Superior temporal gyrus (tissue), 1 donor: ENCODE data around the gene NUB1.

Experiments
- DNase-seq: peaks from one replicate; pipeline ENCODE4 v3.0.0-alpha.2; 2016; ENCODE audit errors: extremely low spot score

Gene NUB1

DNA sequence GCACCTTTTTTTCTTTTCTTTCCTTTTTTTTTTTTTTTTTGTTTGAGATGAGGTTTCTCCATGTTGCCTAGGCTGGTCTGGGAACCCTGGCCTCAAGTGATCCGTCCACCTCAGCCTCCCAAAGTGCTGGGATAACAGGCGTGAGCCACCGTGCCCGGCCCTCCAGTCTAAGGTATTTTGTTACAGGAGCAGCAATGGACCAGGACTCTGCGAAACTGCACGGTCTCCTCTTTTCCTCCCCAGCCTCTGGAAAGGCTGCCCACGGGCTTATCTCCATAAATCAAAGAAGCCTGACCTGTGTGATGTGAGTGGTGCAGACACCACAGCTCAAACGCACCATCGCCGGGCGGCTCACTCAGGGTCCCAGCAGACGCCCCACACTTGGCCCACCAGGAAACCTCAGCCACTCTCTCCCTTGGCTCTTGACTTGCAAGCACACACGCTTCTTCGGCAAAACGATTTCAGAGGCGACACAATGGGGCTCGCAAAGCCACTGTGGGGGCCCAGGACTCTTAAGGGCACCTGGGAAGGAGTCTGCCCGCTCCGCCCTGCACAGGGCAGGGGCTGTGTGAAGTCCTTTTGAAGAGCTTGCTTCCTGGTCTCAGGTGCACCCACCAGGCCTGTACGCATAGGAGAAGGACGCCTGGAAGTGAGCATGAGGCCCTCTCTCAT lies 47.6 kb downstream of the NUB1 start:
- DNase-seq, result no peak

DNA sequence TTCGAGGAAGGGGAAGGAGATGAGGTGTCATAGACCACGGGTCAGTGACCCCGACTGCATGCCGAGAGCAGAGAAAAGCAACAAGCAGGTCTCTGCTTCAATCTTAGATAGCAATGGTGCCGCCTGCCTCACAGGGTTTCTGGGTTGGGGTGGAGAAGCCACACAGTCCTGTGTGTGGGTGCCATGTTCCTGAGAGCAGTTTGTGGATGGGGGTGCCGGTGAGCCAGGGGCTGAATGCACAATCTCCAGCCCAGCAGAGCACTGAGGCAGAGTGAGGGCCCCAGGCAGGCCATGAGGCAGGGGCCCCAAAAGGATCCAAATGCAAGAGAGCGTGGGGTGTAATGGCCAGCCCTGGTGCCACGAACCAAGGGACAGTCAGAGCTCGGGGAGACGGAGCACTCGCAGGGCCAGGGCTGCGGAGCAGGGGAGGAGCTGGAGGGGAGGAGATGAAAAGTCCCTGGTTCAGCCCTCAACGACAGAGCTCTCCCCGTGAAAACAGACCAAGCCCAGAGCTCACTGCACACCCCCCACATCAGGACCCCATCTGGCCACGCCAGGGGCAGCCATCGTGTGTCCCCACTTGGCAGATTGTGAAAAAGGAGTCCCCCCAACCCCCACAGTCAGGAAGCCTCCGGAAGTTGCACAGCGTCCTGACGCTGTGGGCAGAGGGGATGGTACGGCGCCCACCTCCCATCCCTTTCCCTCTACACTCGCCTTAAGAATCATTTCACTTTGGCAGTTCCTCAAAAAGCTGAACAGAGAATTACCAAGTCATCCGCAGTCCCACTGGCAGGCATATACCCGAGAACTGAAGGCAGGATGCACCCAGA lies 48.4 kb downstream of the NUB1 start:
- no peak for DNase-seq

DNA sequence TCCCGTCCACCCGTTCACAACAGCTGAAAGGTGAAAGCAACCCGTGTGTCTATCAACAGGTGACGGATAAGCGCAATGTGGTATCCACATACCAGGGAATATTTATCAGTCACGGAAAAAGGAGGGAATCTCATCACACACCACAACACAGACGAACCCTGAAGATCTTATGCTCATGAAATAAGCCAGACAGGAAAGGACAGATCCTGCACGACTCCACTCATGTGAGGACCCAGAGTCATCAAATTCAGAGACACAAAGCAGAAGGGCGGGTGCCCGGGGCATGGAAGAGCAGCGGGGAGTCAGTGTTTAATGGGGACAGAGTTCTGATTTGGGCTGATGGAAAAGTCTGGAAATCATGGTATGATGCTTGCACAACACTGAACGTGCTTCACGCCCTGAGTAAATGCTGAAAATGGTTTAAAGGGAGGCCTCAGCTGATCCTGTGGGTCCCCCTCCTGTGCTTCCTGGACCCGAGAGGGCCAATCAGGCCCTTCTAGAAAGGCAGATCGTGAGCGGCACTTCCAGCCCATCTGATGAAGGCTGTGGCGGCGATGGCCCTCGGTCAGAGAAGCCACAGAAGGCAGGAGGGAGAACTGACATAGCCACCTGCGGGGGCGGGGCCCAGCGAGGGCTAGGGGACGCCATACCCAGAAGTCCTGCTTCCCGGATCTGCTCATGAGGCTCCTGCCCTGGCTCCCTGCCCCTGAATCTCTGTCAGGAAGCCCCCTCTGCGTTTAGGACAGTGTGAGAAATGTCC lies 49.2 kb downstream of the NUB1 start:
- no peak for DNase-seq

GRCh38 chr7:151391358-151391730 lies 49.7 kb downstream of the NUB1 start:
- DNase-seq, result no peak

DNA sequence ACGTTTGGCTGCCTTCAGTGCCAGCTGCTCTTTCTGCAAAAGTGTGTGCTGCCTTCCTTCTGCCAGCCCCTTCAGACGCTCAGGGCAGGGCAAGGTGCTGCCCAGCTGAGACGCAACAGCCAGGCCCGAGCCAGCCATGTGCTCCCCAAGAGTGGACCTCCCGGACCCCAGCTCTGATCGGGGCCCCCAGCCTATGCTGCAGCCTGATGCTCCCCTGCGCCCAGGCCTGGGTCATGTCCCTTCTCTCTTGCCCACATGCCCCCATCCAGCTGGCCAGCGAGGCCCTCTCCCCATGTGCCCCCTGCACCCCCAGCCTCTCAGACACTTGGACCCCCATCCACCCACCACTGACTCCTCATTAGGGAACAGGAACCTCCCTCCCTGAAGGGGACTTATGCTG lies 50.4 kb downstream of the NUB1 start:
- DNase-seq, result no peak

DNA sequence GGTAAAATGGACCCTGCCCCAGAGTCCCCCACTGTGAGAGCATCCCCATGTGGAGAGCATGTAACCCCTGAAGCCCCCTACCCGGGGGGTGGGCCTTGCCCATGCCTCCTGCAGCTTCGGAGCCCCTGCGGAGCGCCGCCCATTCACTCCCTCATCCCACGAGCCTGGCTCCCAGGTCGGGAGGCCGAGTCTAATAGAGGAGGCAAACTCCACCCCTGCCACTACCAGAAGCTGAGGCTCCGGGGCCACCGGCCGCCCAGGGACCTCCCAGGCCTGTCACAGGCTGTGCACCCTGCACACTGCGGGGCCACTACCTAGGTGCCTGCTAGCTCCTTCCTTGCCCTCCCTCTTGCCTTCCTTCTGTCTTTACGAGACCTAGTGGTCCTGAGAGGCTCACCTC lies 50.8 kb downstream of the NUB1 start:
- DNase-seq, result no peak

- DNase-seq, result no peak
These were observed 51.7 kb downstream of the NUB1 start for GRCh38 chr7:151393031-151393977.

- DNase-seq, result no peak
These were observed 52.7 kb downstream of the NUB1 start for GRCh38 chr7:151394076-151395035.

DNA sequence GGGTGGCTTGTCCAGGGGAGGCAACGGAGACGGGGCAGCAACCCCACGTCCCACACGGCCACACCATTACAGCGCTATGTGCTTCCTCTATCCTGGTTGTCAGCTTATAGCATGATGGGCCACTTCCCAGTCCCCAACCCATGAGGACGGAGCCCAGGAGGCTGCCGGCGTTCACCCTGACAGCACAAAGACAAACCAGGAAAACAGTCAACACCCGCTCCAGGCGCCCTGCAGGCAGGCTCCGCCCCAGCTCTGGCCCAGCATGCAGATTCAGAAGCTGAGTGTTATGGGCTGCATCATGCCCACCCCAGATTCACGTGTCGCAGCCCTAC lies 53.4 kb downstream of the NUB1 start:
- DNase-seq, result no peak

DNA sequence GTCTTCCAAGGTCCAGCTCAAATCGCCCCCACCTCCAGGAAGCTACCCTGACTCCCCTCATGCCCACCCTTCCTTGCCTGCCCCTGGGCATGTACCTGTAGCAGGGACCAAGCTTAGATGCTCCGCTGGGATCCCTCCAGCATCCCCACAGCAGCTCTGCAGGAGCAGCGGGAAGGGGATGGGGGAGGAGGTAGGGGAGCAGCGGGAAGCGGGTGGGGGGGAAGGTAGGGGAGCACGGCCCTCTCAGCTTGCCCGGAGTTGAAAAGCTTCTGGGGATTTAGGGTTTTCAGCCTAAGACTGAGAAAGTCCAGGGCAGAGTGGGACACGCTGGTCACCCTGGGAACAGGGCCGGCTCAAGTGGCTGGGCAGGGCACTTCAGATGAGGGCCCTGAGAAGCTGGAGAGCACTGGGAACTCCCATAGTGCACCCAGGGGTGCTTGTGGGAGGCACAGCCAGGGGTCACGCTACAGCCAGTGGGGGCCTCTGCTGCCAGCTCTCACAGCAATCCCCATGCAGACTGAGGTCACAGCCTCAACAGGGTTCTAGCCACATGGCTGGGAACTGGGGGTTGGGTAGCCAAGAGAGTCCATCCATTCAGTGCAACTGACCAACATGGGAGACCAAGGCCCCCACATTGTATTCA lies 54.8 kb downstream of the NUB1 start:
- no peak for DNase-seq

- DNase-seq, result no peak
These were observed 55.4 kb downstream of the NUB1 start for GRCh38 chr7:151397026-151397425.

- no peak for DNase-seq
These were observed 57.1 kb downstream of the NUB1 start for GRCh38 chr7:151398446-151399304.

GRCh38 chr7:151399305-151399601 lies 57.6 kb downstream of the NUB1 start:
- no peak for DNase-seq

- DNase-seq, result no peak
These were observed 58.3 kb downstream of the NUB1 start for GRCh38 chr7:151399906-151400305.

DNA sequence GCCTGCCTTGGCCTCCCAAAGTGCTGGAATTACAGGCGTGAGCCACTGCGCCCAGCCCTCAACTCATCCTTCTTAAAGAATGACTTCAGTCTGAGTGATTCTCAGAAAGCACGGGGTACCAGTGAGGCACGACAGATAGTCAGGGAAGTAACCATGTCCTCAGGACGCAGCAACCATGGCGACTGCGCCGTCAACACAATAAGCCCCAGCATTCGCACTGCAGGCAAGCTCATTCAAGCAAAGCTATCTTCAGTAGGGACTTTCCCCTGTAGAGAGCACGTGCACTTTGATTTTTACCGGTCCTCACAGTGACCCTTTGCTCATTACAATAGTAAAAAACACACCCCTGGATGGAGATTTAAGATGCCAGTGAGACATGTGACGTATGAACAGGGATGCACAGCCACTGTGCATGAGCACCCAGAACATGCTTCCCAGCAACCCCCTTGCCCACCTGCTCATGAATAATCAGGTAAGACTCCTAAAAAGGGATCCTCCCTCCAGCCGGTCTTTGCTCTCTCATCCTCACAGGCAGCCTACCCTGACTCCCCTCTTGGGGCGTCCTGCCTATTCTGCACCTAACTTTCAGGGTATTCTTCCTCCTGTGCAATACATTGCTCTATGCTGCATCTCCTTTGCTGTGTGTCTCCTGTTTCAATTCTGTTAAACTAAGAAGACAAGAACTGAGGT lies 59.2 kb downstream of the NUB1 start:
- no peak for DNase-seq

GRCh38 chr7:151402029-151402835 lies 60.6 kb downstream of the NUB1 start:
- no peak for DNase-seq

DNA sequence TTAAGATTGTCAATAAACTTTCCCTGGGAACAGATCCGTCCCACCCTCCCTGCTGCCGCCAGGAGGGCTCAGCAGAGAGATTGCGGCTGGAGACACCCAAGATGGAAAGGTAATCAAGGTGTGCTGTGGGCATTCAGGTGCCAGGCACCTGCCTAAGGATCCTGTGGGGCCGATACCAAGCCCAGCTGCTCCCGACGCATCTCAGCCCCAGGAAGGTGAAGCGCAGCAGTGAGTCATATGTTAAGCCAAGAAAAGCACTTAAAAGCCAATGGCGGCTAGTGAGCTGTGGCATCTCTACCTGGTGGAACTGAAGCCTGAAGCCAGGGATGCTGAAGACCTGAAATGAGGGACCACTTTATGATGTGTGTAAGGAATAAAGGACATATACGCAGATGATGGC lies 62.2 kb downstream of the NUB1 start:
- no peak for DNase-seq
